Gastrocnemius medialis (tissue), 4 donors: ENCODE results near the gene DPP10.

ENCODE experiments used
- POLR2A ChIP-seq, 2 donors: fragments of 450-650 bp; IDR thresholded peaks; one replicate each; pipeline ENCODE4 v1.6.1; 2017; ENCODE audit warnings: antibody characterized with exemption in 2 of 2, mild to moderate bottlenecking in 2 of 2, moderate library complexity in 2 of 2
- TF ChIP-seq, protein P1 (sequence below), 5 experiments: fragments of 450-650 bp in 3 of 5; fragments of 200-600 bp in 2 of 5; sonication (generic) in 2 of 5; IDR thresholded peaks in 4 of 5; conservative IDR thresholded peaks in 1 of 5; 1 replicate in 4 of 5; 2 replicates in 1 of 5; pipeline ENCODE4 v1.5.1; 2016 to 2019; ENCODE audit warnings: antibody characterized with exemption in 5 of 5, mild to moderate bottlenecking in 3 of 5, moderate library complexity in 3 of 5

DNA sequence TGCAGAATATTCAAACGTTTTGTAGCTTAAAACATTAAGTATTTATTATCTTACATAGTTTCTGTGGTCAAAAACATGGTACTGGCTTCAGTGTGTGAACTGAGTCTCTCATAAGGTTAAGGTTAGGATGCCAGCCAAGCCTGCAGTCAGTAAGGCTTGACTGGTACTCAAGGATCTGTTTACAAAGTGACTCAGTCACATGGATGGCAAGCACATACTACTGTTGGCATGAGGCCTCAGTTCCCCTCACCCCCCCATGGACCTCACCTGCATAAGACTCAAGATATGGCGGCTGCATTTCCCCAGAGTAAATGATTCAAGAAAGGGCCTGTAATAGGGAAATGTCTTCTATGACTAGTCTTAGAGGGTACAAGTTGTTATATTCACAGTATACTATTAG, 1167.5 kb downstream of the DPP10 start:
- TF ChIP-seq, protein P1, sequence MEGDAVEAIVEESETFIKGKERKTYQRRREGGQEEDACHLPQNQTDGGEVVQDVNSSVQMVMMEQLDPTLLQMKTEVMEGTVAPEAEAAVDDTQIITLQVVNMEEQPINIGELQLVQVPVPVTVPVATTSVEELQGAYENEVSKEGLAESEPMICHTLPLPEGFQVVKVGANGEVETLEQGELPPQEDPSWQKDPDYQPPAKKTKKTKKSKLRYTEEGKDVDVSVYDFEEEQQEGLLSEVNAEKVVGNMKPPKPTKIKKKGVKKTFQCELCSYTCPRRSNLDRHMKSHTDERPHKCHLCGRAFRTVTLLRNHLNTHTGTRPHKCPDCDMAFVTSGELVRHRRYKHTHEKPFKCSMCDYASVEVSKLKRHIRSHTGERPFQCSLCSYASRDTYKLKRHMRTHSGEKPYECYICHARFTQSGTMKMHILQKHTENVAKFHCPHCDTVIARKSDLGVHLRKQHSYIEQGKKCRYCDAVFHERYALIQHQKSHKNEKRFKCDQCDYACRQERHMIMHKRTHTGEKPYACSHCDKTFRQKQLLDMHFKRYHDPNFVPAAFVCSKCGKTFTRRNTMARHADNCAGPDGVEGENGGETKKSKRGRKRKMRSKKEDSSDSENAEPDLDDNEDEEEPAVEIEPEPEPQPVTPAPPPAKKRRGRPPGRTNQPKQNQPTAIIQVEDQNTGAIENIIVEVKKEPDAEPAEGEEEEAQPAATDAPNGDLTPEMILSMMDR (IDR thresholded peaks at IDR 0.05 in 4 of 5, conservative IDR thresholded peaks at IDR 0.05 in 1 of 5) = no peak
- TF ChIP-seq POLR2A (IDR thresholded peaks at IDR 0.05) = no peak
